Measurements from ENCODE around the gene FBXO36. TPM values are rescaled to one million over a fixed set of nuclear protein-coding genes. Genes with fewer than 3 reads are reported as not detected.

Gene FBXO36
- polyA plus RNA-seq, 1 donor (not counting 4 experiments of a cell fraction or from before 2014, with no cell fraction given) = 1.7 TPM

GRCh38 chr2:229931241-229931640 lies 8.9 kb downstream of the FBXO36 start:
- Histone ChIP-seq H3K36me3 (ENCODE audit: control insufficient read depth in 2 of 2, extremely low read depth in 1 of 2, insufficient read depth in 2 of 2, low read length in 2 of 2) (no peaks in the 10 kb centered on the region), H3K9ac (ENCODE audit: control insufficient read depth, extremely low read depth, insufficient read depth, low read length) (no peak overlapping the region), H3K79me2 (ENCODE audit: control insufficient read depth, insufficient read depth, low read length) (no peaks in the 10 kb centered on the region), H3K9me3 (ENCODE audit: control insufficient read depth, low read depth, low read length) (no peaks in the 10 kb centered on the region), H3K4me3 (ENCODE audit: control insufficient read depth in 2 of 3, extremely low read depth in 1 of 3, insufficient read depth in 2 of 3, low read depth in 1 of 3, low read length in 3 of 3) (no peak overlapping the region), H3K9me1 (ENCODE audit: control insufficient read depth, extremely low read depth, insufficient read depth, low read length) (no peaks in the 10 kb centered on the region), H2AFZ (ENCODE audit: control insufficient read depth, low read length) (no peak overlapping the region), H4K20me1 (ENCODE audit: control insufficient read depth, extremely low read depth, insufficient read depth, low read length) (no peaks in the 10 kb centered on the region), H3K27ac (ENCODE audit: control insufficient read depth, insufficient read depth, low read length) (no peak overlapping the region), H3K4me1 (ENCODE audit: control insufficient read depth, extremely low read depth, insufficient read depth, low read length) (no peaks in the 10 kb centered on the region), H3K4me2 (ENCODE audit: control insufficient read depth, extremely low read depth, insufficient read depth, low read depth, low read length) (no peak overlapping the region), H3K27me3 (ENCODE audit: control insufficient read depth, extremely low read depth, insufficient read depth, low read length) (no peaks in the 10 kb centered on the region)
- TF ChIP-seq CTCF (optimal IDR thresholded peaks at IDR 0.05 in 1 of 3, IDR thresholded peaks at IDR 0.05 in 1 of 3, conservative IDR thresholded peaks at IDR 0.05 in 1 of 3; ENCODE audit: extremely low read depth in 1 of 3, insufficient read depth in 2 of 3, low read length in 3 of 3) (no peak), EZH2 (IDR thresholded peaks at IDR 0.05; ENCODE audit: low read length) (no peak)
- FAIRE-seq = no peak
- dilution Hi-C loops (cut with MboI; ENCODE audit: extremely low pct_ligation_motif_present, low sequenced_read_pairs) = no loop called here
- DNase-seq (ENCODE audit: low read depth, low spot score) = no peak

GRCh38 chr2:229937537-229937936 lies 15.2 kb downstream of the FBXO36 start:
- no peak overlapping the region for H2AFZ ChIP-seq (ENCODE audit: control insufficient read depth, low read length)
- no peaks in the 10 kb centered on the region for H4K20me1 ChIP-seq (ENCODE audit: control insufficient read depth, extremely low read depth, insufficient read depth, low read length)
- FAIRE-seq (no peak), DNase-seq (ENCODE audit: low read depth, low spot score) (no peak)
- H3K27ac ChIP-seq (ENCODE audit: control insufficient read depth, insufficient read depth, low read length) = no peak overlapping the region
- H3K4me2 ChIP-seq (ENCODE audit: control insufficient read depth, extremely low read depth, insufficient read depth, low read depth, low read length) = no peak overlapping the region
- no peaks in the 10 kb centered on the region for H3K4me1 ChIP-seq (ENCODE audit: control insufficient read depth, extremely low read depth, insufficient read depth, low read length)
- H3K9me3 ChIP-seq (ENCODE audit: control insufficient read depth, low read depth, low read length) = no peaks in the 10 kb centered on the region
- H3K27me3 ChIP-seq (ENCODE audit: control insufficient read depth, extremely low read depth, insufficient read depth, low read length) = no peaks in the 10 kb centered on the region
- no peaks in the 10 kb centered on the region for H3K9me1 ChIP-seq (ENCODE audit: control insufficient read depth, extremely low read depth, insufficient read depth, low read length)
- no peak overlapping the region for H3K4me3 ChIP-seq (ENCODE audit: control insufficient read depth in 2 of 3, extremely low read depth in 1 of 3, insufficient read depth in 2 of 3, low read depth in 1 of 3, low read length in 3 of 3)
- H3K9ac ChIP-seq (ENCODE audit: control insufficient read depth, extremely low read depth, insufficient read depth, low read length) = no peak overlapping the region
- H3K79me2 ChIP-seq (ENCODE audit: control insufficient read depth, insufficient read depth, low read length) = no peaks in the 10 kb centered on the region
- dilution Hi-C loops (cut with MboI; ENCODE audit: extremely low pct_ligation_motif_present, low sequenced_read_pairs) = no loop called here
- no peaks in the 10 kb centered on the region for H3K36me3 ChIP-seq (ENCODE audit: control insufficient read depth in 2 of 2, extremely low read depth in 1 of 2, insufficient read depth in 2 of 2, low read length in 2 of 2)
- TF ChIP-seq EZH2 (IDR thresholded peaks at IDR 0.05; ENCODE audit: low read length) (no peak), CTCF (optimal IDR thresholded peaks at IDR 0.05 in 1 of 3, IDR thresholded peaks at IDR 0.05 in 1 of 3, conservative IDR thresholded peaks at IDR 0.05 in 1 of 3; ENCODE audit: extremely low read depth in 1 of 3, insufficient read depth in 2 of 3, low read length in 3 of 3) (no peak)

All from keratinocyte (primary cell).